ENCODE data around the gene KLHL2.

DNA sequence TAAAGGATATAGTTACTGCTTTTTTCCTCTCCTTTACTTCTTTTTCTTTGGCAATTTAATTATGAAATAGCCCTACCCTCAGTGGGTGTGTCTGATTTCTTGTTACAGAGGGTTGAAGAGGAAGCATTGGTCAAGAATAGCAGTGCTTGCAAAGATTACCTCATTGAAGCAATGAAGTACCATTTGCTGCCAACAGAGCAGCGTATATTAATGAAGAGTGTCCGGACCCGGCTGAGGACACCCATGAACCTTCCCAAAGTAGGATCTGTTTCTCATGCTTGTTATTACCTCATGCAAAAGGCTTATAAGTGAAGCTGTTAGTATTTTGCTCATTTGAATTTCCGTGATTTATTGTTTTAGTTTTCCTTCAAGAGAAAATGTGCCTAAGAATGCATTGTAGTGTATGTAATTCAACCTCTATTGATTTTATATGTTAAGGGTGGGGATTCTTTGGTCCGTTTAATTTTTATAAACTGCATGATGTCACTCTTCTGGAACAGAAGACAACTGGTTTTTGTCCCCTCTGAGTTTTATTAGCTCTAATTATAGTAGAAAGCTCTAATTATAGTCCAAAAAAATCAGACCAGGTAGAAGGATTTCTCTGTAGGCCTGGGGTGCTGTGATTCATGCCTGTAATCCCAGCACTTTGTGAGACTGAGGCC is 92.2 kb downstream of the KLHL2 start:
- TF ChIP-seq, protein P1, sequence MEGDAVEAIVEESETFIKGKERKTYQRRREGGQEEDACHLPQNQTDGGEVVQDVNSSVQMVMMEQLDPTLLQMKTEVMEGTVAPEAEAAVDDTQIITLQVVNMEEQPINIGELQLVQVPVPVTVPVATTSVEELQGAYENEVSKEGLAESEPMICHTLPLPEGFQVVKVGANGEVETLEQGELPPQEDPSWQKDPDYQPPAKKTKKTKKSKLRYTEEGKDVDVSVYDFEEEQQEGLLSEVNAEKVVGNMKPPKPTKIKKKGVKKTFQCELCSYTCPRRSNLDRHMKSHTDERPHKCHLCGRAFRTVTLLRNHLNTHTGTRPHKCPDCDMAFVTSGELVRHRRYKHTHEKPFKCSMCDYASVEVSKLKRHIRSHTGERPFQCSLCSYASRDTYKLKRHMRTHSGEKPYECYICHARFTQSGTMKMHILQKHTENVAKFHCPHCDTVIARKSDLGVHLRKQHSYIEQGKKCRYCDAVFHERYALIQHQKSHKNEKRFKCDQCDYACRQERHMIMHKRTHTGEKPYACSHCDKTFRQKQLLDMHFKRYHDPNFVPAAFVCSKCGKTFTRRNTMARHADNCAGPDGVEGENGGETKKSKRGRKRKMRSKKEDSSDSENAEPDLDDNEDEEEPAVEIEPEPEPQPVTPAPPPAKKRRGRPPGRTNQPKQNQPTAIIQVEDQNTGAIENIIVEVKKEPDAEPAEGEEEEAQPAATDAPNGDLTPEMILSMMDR (IDR thresholded peaks at IDR 0.05), result no peak
- no peak for TF ChIP-seq POLR2AphosphoS5 (IDR thresholded peaks at IDR 0.05)
